OCI-LY7 (cell line): ENCODE data around the gene IRF8. TPM values are rescaled to one million over a fixed set of nuclear protein-coding genes. Genes with fewer than 3 reads are reported as not detected.

Experiments used
- BruUV-seq: library from RNA; stranded (reverse); fragments of 400-500 nt; replicated peaks from 2 replicates; lab custom pipeline; 2021; lab: Mats Ljungman, UMichigan
- CTCF ChIA-PET: fragments of 300-600 bp; sonication (Branson Sonifier 250); formaldehyde crosslinking; loops from one replicate; lab custom pipeline; 2022; ENCODE audit warnings: antibody characterized with exemption; ENCODE audit not compliant: unreplicated experiment; lab: Charles Lee
- POLR2A ChIA-PET: fragments of 300-600 bp; sonication (Branson Sonifier 250); formaldehyde crosslinking; loops from one replicate; lab custom pipeline; 2022; ENCODE audit warnings: antibody characterized with exemption; lab: Charles Lee
- DNase-seq: peaks from one replicate; pipeline ENCODE4 v3.0.0-alpha.2; 2015; ENCODE audit warnings: low spot score
- H2AFZ ChIP-seq: fragments of 200-600 bp; sonication (generic), shearing (Covaris generic); 2 replicates; pipeline ENCODE4 v1.6.1; 2014; ENCODE audit warnings: mild to moderate bottlenecking, antibody characterized with exemption, low read length, moderate library complexity
- H3K27ac ChIP-seq: fragments of 200-600 bp; sonication (generic); 2 replicates; pipeline ENCODE4 v1.5.1; 2014; ENCODE audit warnings: mixed run types, low read depth, mild to moderate bottlenecking, moderate library complexity, low read length, inconsistent platforms; ENCODE audit not compliant: poor library complexity, severe bottlenecking
- H3K36me3 ChIP-seq: fragments of 200-600 bp; sonication (generic); 2 replicates; pipeline ENCODE4 v1.6.1; 2014; ENCODE audit warnings: mild to moderate bottlenecking, antibody characterized with exemption, low read length, moderate library complexity, mixed read lengths; ENCODE audit not compliant: insufficient read depth
- H3K4me1 ChIP-seq: fragments of 200-600 bp; sonication (generic); 2 replicates; pipeline ENCODE4 v1.5.1; 2014; ENCODE audit warnings: mild to moderate bottlenecking, low read length; ENCODE audit not compliant: insufficient read depth, poor library complexity, severe bottlenecking
- H3K4me2 ChIP-seq: fragments of 200-600 bp; sonication (generic); 2 replicates; pipeline ENCODE4 v1.6.1; 2014; ENCODE audit warnings: mild to moderate bottlenecking, low read length
- H3K4me3 ChIP-seq: fragments of 200-600 bp; sonication (generic); 2 replicates; pipeline ENCODE4 v1.5.1; 2014; ENCODE audit warnings: mild to moderate bottlenecking, low read depth, low read length; ENCODE audit not compliant: poor library complexity, severe bottlenecking
- H3K79me2 ChIP-seq: fragments of 200-600 bp; sonication (generic); 2 replicates; pipeline ENCODE4 v1.6.1; 2016; ENCODE audit warnings: low read depth, mild to moderate bottlenecking, low read length, moderate library complexity, mixed read lengths; ENCODE audit not compliant: insufficient read depth
- H3K9me2 ChIP-seq: fragments of 200-600 bp; sonication (generic); 2 replicates; pipeline ENCODE4 v1.6.1; 2016; ENCODE audit warnings: mild to moderate bottlenecking, low read length, mixed read lengths; ENCODE audit not compliant: insufficient read depth
- H3K9me3 ChIP-seq: fragments of 200-600 bp; sonication (generic); 2 replicates; pipeline ENCODE4 v1.6.1; 2014; ENCODE audit warnings: mild to moderate bottlenecking, mixed run types, low read length, mixed read lengths
- H4K20me1 ChIP-seq: fragments of 200-600 bp; sonication (generic); 2 replicates; pipeline ENCODE4 v1.6.1; 2014; ENCODE audit warnings: mild to moderate bottlenecking, antibody characterized with exemption, low read length, moderate library complexity, mixed read lengths; ENCODE audit not compliant: insufficient read depth
- EZH2phosphoT487 ChIP-seq: fragments of 200-600 bp; sonication (generic); IDR thresholded peaks from 2 replicates; pipeline ENCODE4 v1.6.1; 2018; ENCODE audit warnings: low read depth, borderline replicate concordance, mild to moderate bottlenecking, mixed run types, antibody characterized with exemption, low read length, moderate library complexity, mixed read lengths
- intact Hi-C: fragments of 100-400 bp; cut with micrococcal nuclease; formaldehyde crosslinking; loops from one replicate; pipeline ENCODE4 v1.10.0; 2022; ENCODE audit not compliant: unreplicated experiment
- total RNA-seq, 2 experiments: library from RNA; depleted of rRNA in 1 of 2; stranded (reverse); fragments of >200 nt in 1 of 2; shearing (Covaris generic) in 1 of 2; gene quantifications; 2 replicates each; pipeline ENCODE4 v1.2.3, GENCODE V29; 2014 to 2022
- TF ChIP-seq, protein P1 (sequence below): fragments of 200-600 bp; sonication (generic); conservative IDR thresholded peaks from 2 replicates; pipeline ENCODE4 v1.5.1; 2014; ENCODE audit warnings: mild to moderate bottlenecking, antibody characterized with exemption, low read length, moderate library complexity, mixed read lengths

The IRF8 gene
- total RNA-seq, 2 experiments from 2014 or later: 181 to 224 TPM

DNA sequence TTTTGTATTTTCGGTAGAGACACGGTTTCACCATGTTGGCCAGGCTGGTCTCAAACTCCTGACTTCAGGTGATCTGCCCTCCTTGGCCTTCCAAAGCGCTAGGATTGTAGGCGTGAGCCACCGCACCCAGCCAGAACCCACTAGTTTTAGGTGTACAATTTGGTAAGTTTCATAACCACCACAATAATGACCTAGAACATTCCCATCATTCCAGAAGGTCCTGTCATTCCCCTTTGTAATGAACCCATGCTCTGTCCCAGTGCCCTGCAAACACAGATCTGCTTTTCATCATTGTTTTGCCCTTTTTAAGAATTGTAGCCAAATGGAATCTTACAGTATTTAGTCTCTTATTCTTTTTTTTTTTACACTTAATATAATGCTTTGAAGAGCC lies 35.6 kb upstream of the IRF8 start:
- intact Hi-C loops: no loop called here
- Histone ChIP-seq H3K36me3 (no peaks in the 10 kb centered on the region), H3K4me3 (no peak overlapping the region)

DNA sequence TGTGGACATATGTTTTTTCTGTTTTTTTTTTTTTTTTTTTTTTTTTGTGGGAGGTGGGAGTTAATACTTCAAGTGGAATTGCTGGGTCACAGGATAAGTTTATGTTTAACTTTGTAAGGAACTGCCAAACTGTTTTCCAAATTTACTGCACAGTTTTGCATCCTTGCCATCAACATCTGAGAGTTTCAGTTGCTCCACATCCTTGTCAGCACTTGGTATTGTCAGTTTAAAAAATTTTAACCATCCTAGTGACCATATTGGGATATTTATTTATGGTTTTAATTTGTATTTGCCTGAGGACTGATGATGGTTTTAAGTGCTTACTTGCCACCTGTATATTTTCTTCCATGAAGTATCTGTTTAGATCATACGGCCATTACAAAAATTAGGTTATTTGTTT lies 34.0 kb upstream of the IRF8 start:
- ChIA-PET CTCF (no interaction called here), POLR2A (no interaction called here)
- intact Hi-C loops: no loop called here
- Histone ChIP-seq H3K79me2 (no peaks in the 10 kb centered on the region), H3K4me3 (no peak overlapping the region), H2AFZ (no peak overlapping the region), H4K20me1 (no peaks in the 10 kb centered on the region), H3K4me2 (no peak overlapping the region), H3K9me2 (no peaks in the 10 kb centered on the region), H3K36me3 (no peaks in the 10 kb centered on the region), H3K27ac (no peak overlapping the region), H3K9me3 (0 out of 2 replicates have a peak, but pooled peaks cover 6% of the 10 kb centered on the region), H3K4me1 (no peaks in the 10 kb centered on the region)
- TF ChIP-seq, protein P1, sequence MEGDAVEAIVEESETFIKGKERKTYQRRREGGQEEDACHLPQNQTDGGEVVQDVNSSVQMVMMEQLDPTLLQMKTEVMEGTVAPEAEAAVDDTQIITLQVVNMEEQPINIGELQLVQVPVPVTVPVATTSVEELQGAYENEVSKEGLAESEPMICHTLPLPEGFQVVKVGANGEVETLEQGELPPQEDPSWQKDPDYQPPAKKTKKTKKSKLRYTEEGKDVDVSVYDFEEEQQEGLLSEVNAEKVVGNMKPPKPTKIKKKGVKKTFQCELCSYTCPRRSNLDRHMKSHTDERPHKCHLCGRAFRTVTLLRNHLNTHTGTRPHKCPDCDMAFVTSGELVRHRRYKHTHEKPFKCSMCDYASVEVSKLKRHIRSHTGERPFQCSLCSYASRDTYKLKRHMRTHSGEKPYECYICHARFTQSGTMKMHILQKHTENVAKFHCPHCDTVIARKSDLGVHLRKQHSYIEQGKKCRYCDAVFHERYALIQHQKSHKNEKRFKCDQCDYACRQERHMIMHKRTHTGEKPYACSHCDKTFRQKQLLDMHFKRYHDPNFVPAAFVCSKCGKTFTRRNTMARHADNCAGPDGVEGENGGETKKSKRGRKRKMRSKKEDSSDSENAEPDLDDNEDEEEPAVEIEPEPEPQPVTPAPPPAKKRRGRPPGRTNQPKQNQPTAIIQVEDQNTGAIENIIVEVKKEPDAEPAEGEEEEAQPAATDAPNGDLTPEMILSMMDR: no peak
- TF ChIP-seq EZH2phosphoT487: no peak
- no peak for DNase-seq
- BruUV-seq: no TSS peak

More for the DNA sequence above, 35.6 kb upstream of the IRF8 start:
- ChIA-PET POLR2A (no interaction called here), CTCF (no interaction called here)
- Histone ChIP-seq H4K20me1 (no peaks in the 10 kb centered on the region), H3K9me3 (0 out of 2 replicates have a peak, but pooled peaks cover 6% of the 10 kb centered on the region), H3K4me2 (no peak overlapping the region), H3K27ac (no peak overlapping the region), H3K79me2 (no peaks in the 10 kb centered on the region), H2AFZ (no peak overlapping the region), H3K9me2 (no peaks in the 10 kb centered on the region), H3K4me1 (no peaks in the 10 kb centered on the region)
- DNase-seq: no peak
- no TSS peak for BruUV-seq
- TF ChIP-seq EZH2phosphoT487: no peak
- TF ChIP-seq, protein P1: no peak

DNA sequence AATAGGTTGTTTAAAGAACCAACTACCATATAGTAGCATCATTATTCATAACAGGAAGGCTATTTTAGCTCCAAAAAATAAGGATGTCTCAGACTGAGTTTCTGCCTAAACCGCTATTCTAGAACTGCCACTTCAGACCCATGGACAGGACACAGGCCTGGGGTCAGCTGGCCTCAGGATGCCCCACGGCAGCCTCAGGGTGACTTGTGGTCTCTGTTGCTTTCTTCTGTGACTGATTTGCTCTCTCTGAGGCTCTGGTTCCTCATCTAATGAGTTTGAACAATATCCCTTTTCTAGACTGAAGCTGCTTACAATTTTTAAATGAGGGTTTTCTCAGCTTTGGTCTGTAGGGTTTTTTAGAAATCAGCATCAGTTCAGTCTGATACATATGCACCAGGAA lies 31.8 kb upstream of the IRF8 start:
- CTCF ChIA-PET: no interaction called here
- H3K36me3 ChIP-seq: no peaks in the 10 kb centered on the region
- H3K4me1 ChIP-seq: no peaks in the 10 kb centered on the region
- POLR2A ChIA-PET: no interaction called here
- intact Hi-C loops: no loop called here
- no peak overlapping the region for H2AFZ ChIP-seq
- TF ChIP-seq, protein P1: no peak
- TF ChIP-seq EZH2phosphoT487: no peak
- no peak overlapping the region for H3K27ac ChIP-seq
- 0 out of 2 replicates have a peak, but pooled peaks cover 6% of the 10 kb centered on the region for H3K9me3 ChIP-seq
- no peaks in the 10 kb centered on the region for H3K79me2 ChIP-seq
- no peaks in the 10 kb centered on the region for H3K9me2 ChIP-seq
- H3K4me2 ChIP-seq: no peak overlapping the region
- H4K20me1 ChIP-seq: no peaks in the 10 kb centered on the region
- no peak for DNase-seq
- H3K4me3 ChIP-seq: no peak overlapping the region
- BruUV-seq: no TSS peak
